Measurements from ENCODE around the gene ANKRD66. TPM values are rescaled to one million over a fixed set of nuclear protein-coding genes. Genes with fewer than 3 reads are reported as not detected.

ANKRD66 gene
- polyA plus RNA-seq, 1 donor (not counting 4 experiments of a cell fraction or from before 2014, with no cell fraction given) = not detected

- dilution Hi-C loops (cut with MboI; ENCODE audit: extremely low pct_ligation_motif_present, low sequenced_read_pairs) = no loop called here
- no peak for DNase-seq (ENCODE audit: low read depth, low spot score)
- Histone ChIP-seq H3K9me1 (ENCODE audit: control insufficient read depth, extremely low read depth, insufficient read depth, low read length) (no peaks in the 10 kb centered on the region), H3K4me1 (ENCODE audit: control insufficient read depth, extremely low read depth, insufficient read depth, low read length) (no peaks in the 10 kb centered on the region), H3K9ac (ENCODE audit: control insufficient read depth, extremely low read depth, insufficient read depth, low read length) (no peak overlapping the region), H3K27me3 (ENCODE audit: control insufficient read depth, extremely low read depth, insufficient read depth, low read length) (no peaks in the 10 kb centered on the region), H3K9me3 (ENCODE audit: control insufficient read depth, low read depth, low read length) (no peaks in the 10 kb centered on the region), H2AFZ (ENCODE audit: control insufficient read depth, low read length) (no peak overlapping the region), H4K20me1 (ENCODE audit: control insufficient read depth, extremely low read depth, insufficient read depth, low read length) (no peaks in the 10 kb centered on the region), H3K27ac (ENCODE audit: control insufficient read depth, insufficient read depth, low read length) (no peak overlapping the region), H3K4me2 (ENCODE audit: control insufficient read depth, extremely low read depth, insufficient read depth, low read depth, low read length) (no peak overlapping the region), H3K4me3 (ENCODE audit: control insufficient read depth in 2 of 3, extremely low read depth in 1 of 3, insufficient read depth in 2 of 3, low read depth in 1 of 3, low read length in 3 of 3) (no peak overlapping the region), H3K36me3 (ENCODE audit: control insufficient read depth in 2 of 2, extremely low read depth in 1 of 2, insufficient read depth in 2 of 2, low read length in 2 of 2) (no peaks in the 10 kb centered on the region), H3K79me2 (ENCODE audit: control insufficient read depth, insufficient read depth, low read length) (no peaks in the 10 kb centered on the region)
- TF ChIP-seq CTCF (optimal IDR thresholded peaks at IDR 0.05 in 1 of 3, IDR thresholded peaks at IDR 0.05 in 1 of 3, conservative IDR thresholded peaks at IDR 0.05 in 1 of 3; ENCODE audit: extremely low read depth in 1 of 3, insufficient read depth in 2 of 3, low read length in 3 of 3) (no peak), EZH2 (IDR thresholded peaks at IDR 0.05; ENCODE audit: low read length) (no peak)
- FAIRE-seq = no peak
Observed at GRCh38 chr6:46749731-46750130, 3.0 kb downstream of the ANKRD66 start.

- DNase-seq (ENCODE audit: low read depth, low spot score) (no peak), FAIRE-seq (no peak)
- Histone ChIP-seq H3K4me2 (ENCODE audit: control insufficient read depth, extremely low read depth, insufficient read depth, low read depth, low read length) (no peak overlapping the region), H3K79me2 (ENCODE audit: control insufficient read depth, insufficient read depth, low read length) (no peaks in the 10 kb centered on the region), H3K27ac (ENCODE audit: control insufficient read depth, insufficient read depth, low read length) (no peak overlapping the region), H4K20me1 (ENCODE audit: control insufficient read depth, extremely low read depth, insufficient read depth, low read length) (no peaks in the 10 kb centered on the region), H3K4me1 (ENCODE audit: control insufficient read depth, extremely low read depth, insufficient read depth, low read length) (no peaks in the 10 kb centered on the region), H3K27me3 (ENCODE audit: control insufficient read depth, extremely low read depth, insufficient read depth, low read length) (no peaks in the 10 kb centered on the region), H3K9me3 (ENCODE audit: control insufficient read depth, low read depth, low read length) (no peaks in the 10 kb centered on the region), H3K4me3 (ENCODE audit: control insufficient read depth in 2 of 3, extremely low read depth in 1 of 3, insufficient read depth in 2 of 3, low read depth in 1 of 3, low read length in 3 of 3) (no peak overlapping the region), H3K9me1 (ENCODE audit: control insufficient read depth, extremely low read depth, insufficient read depth, low read length) (no peaks in the 10 kb centered on the region), H3K36me3 (ENCODE audit: control insufficient read depth in 2 of 2, extremely low read depth in 1 of 2, insufficient read depth in 2 of 2, low read length in 2 of 2) (no peaks in the 10 kb centered on the region), H2AFZ (ENCODE audit: control insufficient read depth, low read length) (no peak overlapping the region), H3K9ac (ENCODE audit: control insufficient read depth, extremely low read depth, insufficient read depth, low read length) (no peak overlapping the region)
- TF ChIP-seq EZH2 (IDR thresholded peaks at IDR 0.05; ENCODE audit: low read length) (no peak), CTCF (optimal IDR thresholded peaks at IDR 0.05 in 1 of 3, IDR thresholded peaks at IDR 0.05 in 1 of 3, conservative IDR thresholded peaks at IDR 0.05 in 1 of 3; ENCODE audit: extremely low read depth in 1 of 3, insufficient read depth in 2 of 3, low read length in 3 of 3) (no peak)
- dilution Hi-C loops (cut with MboI; ENCODE audit: extremely low pct_ligation_motif_present, low sequenced_read_pairs) = no loop called here
Observed at GRCh38 chr6:46751658-46752057, 4.9 kb downstream of the ANKRD66 start.

Data from keratinocyte (primary cell).